A549 (cell line): Measurements from ENCODE around the gene GJB5. TPM values are rescaled to one million over a fixed set of nuclear protein-coding genes. Genes with fewer than 3 reads are reported as not detected.

Experiments
- ATAC-seq, 2 experiments: fragments of 200-7000 bp in 1 of 2; fragments of >200 bp in 1 of 2; cut with Nextera tagmentation in 1 of 2; cut with Tn5 transposase in 1 of 2; 3 replicates each; pipeline versions ENCODE4 v1.8.0 to v1.9.1; 2018 to 2020; ENCODE audit warnings: mild to moderate bottlenecking in 1 of 2, moderate library complexity in 1 of 2
- CTCF ChIA-PET: fragments of 300-600 bp; sonication (Branson Sonifier 250); formaldehyde crosslinking; extraction: SDS; loops from one replicate; lab custom pipeline; 2021; ENCODE audit warnings: antibody characterized with exemption, inconsistent platforms; lab: Yijun Ruan, JAX
- POLR2A ChIA-PET: fragments of 350-600 bp; formaldehyde crosslinking; extraction: SDS; loops from one replicate; lab custom pipeline; 2021; ENCODE audit warnings: antibody characterized with exemption, inconsistent platforms; lab: Yijun Ruan, JAX
- DNase-seq, 2 experiments: peaks; one replicate each; pipeline versions ENCODE4 v3.0.0 to v3.0.0-alpha.2; 2011 to 2016; ENCODE audit warnings: low read depth in 1 of 2, low spot score in 1 of 2
- FAIRE-seq: peaks from 2 replicates; lab custom pipeline; 2011; peaks lifted over from hg19 to GRCh38; lab: Jason Lieb, UNC
- H3K27ac ChIP-seq, 2 experiments: fragments of >200 bp; sonication (Bioruptor Twin); formaldehyde crosslinking; 3 replicates each; pipeline ENCODE4 v1.5.1; 2016 to 2017
- H3K4me1 ChIP-seq: fragments of >200 bp; sonication (Bioruptor Twin); formaldehyde crosslinking; 3 replicates; pipeline ENCODE4 v1.6.1; 2016
- H3K4me2 ChIP-seq: fragments of >200 bp; sonication (Bioruptor Twin); formaldehyde crosslinking; 3 replicates; pipeline ENCODE4 v1.6.1; 2016
- H3K4me3 ChIP-seq: fragments of >200 bp; sonication (Bioruptor Twin); formaldehyde crosslinking; 3 replicates; pipeline ENCODE4 v1.5.1; 2016
- H3K9me3 ChIP-seq: fragments of >200 bp; sonication (Bioruptor Twin); formaldehyde crosslinking; 3 replicates; pipeline ENCODE4 v1.6.1; 2016
- ATOH8 ChIP-seq: fragments of 250-450 bp; sonication (Bioruptor Pico); IDR thresholded peaks from 2 replicates; pipeline ENCODE4 v1.5.0; 2020; ENCODE audit warnings: low read depth, mild to moderate bottlenecking, moderate library complexity
- BHLHE40 ChIP-seq: IDR thresholded peaks from 2 replicates; pipeline ENCODE4 v1.6.1; 2012; ENCODE audit warnings: low read depth, low read length, inconsistent platforms
- CBX2 ChIP-seq: fragments of 200-600 bp; sonication (generic); IDR thresholded peaks from 2 replicates; pipeline ENCODE4 v1.6.1; 2016; ENCODE audit warnings: low read depth, mild to moderate bottlenecking, borderline replicate concordance
- CEBPB ChIP-seq, 2 experiments: fragments of >200 bp in 1 of 2; sonication (Bioruptor Twin) in 1 of 2; formaldehyde crosslinking in 1 of 2; IDR thresholded peaks; 2 replicates each; pipeline ENCODE4 v1.6.1; 2012 to 2016
- CHD2 ChIP-seq: fragments of 150-350 bp; IDR thresholded peaks from 2 replicates; pipeline ENCODE4 v1.6.1; 2014; ENCODE audit warnings: low read length; ENCODE audit not compliant: partially characterized antibody
- E2F6 ChIP-seq: IDR thresholded peaks from 2 replicates; pipeline ENCODE4 v1.6.1; 2012; ENCODE audit warnings: low read depth, borderline replicate concordance
- EHMT2 ChIP-seq: fragments of 200-600 bp; sonication (generic); IDR thresholded peaks from 2 replicates; pipeline ENCODE4 v1.6.1; 2016; ENCODE audit warnings: antibody characterized with exemption, low read depth, mild to moderate bottlenecking, moderate library complexity
- ELK1 ChIP-seq: fragments of 150-350 bp; IDR thresholded peaks from 2 replicates; pipeline ENCODE4 v1.6.1; 2014; ENCODE audit warnings: low read depth, mild to moderate bottlenecking, low read length
- ESRRA ChIP-seq: fragments of 150-350 bp; IDR thresholded peaks from 2 replicates; pipeline ENCODE4 v1.6.1; 2014; ENCODE audit warnings: mild to moderate bottlenecking, low read length, borderline replicate concordance
- FOSB ChIP-seq: fragments of 250-450 bp; sonication (Bioruptor Pico); IDR thresholded peaks from 2 replicates; pipeline ENCODE4 v1.5.0; 2020; ENCODE audit warnings: mild to moderate bottlenecking, moderate library complexity
- FOSL2 ChIP-seq, 2 experiments: fragments of 450-650 bp in 1 of 2; fragments of >200 bp in 1 of 2; sonication (Bioruptor Twin) in 1 of 2; formaldehyde crosslinking; IDR thresholded peaks; 2 replicates each; pipeline versions ENCODE4 v1.5.0 to v1.6.1; 2016 to 2020; ENCODE audit warnings: mild to moderate bottlenecking in 1 of 2, moderate library complexity in 1 of 2
- FOXS1 ChIP-seq: fragments of 250-450 bp; sonication (Bioruptor Pico); IDR thresholded peaks from 2 replicates; pipeline ENCODE4 v1.5.0; 2020; ENCODE audit warnings: mild to moderate bottlenecking, moderate library complexity
- GATA3 ChIP-seq: IDR thresholded peaks from 2 replicates; pipeline ENCODE4 v1.6.1; 2012; ENCODE audit warnings: borderline replicate concordance
- HDAC2 ChIP-seq: fragments of 200-600 bp; sonication (generic); IDR thresholded peaks from 2 replicates; pipeline ENCODE4 v1.6.1; 2016
- HES2 ChIP-seq: fragments of >200 bp; sonication (Bioruptor Twin); formaldehyde crosslinking; IDR thresholded peaks from 2 replicates; pipeline ENCODE4 v1.6.1; 2016
- HOXB13 ChIP-seq: fragments of 250-450 bp; sonication (Bioruptor Pico); IDR thresholded peaks from 2 replicates; pipeline ENCODE4 v1.5.0; 2020; ENCODE audit warnings: low read depth, mild to moderate bottlenecking, moderate library complexity
- JUN ChIP-seq, 2 experiments: fragments of >200 bp; sonication (Bioruptor Twin); formaldehyde crosslinking; IDR thresholded peaks; 2 replicates in 1 of 2; 3 replicates in 1 of 2; pipeline ENCODE4 v1.6.1; 2016 to 2017
- KDM5A ChIP-seq: fragments of 200-600 bp; sonication (generic); IDR thresholded peaks from 2 replicates; pipeline ENCODE4 v1.6.1; 2016; ENCODE audit warnings: antibody characterized with exemption, mild to moderate bottlenecking
- MAX ChIP-seq: IDR thresholded peaks from 2 replicates; pipeline ENCODE4 v1.6.1; 2012
- MYC ChIP-seq: IDR thresholded peaks from 2 replicates; pipeline ENCODE4 v1.6.1; 2012; ENCODE audit warnings: mild to moderate bottlenecking, inconsistent platforms, low read length, improper control_type of control experiment, borderline replicate concordance
- NPAS2 ChIP-seq: fragments of 250-450 bp; sonication (Bioruptor Pico); IDR thresholded peaks from 2 replicates; pipeline ENCODE4 v1.8.0; 2022; ENCODE audit warnings: mild to moderate bottlenecking, moderate library complexity, borderline replicate concordance
- RARB ChIP-seq: fragments of 250-450 bp; sonication (Bioruptor Pico); IDR thresholded peaks from 2 replicates; pipeline ENCODE4 v1.8.0; 2021; ENCODE audit warnings: mild to moderate bottlenecking, moderate library complexity
- RCOR1 ChIP-seq: fragments of 150-350 bp; IDR thresholded peaks from 2 replicates; pipeline ENCODE4 v1.6.1; 2014; ENCODE audit warnings: antibody characterized with exemption, low read length, low read depth
- RFX5 ChIP-seq: fragments of 450-650 bp; IDR thresholded peaks from 2 replicates; pipeline ENCODE4 v1.7.1; 2014; ENCODE audit warnings: antibody characterized with exemption, mild to moderate bottlenecking, moderate library complexity
- RNF2 ChIP-seq: fragments of 200-600 bp; sonication (generic); IDR thresholded peaks from 2 replicates; pipeline ENCODE4 v1.6.1; 2016; ENCODE audit warnings: low read depth, mild to moderate bottlenecking, antibody characterized with exemption, moderate library complexity, borderline replicate concordance
- SMC3 ChIP-seq: fragments of >200 bp; sonication (Bioruptor Twin); formaldehyde crosslinking; IDR thresholded peaks from 3 replicates; pipeline ENCODE4 v1.6.1; 2018; ENCODE audit warnings: inconsistent platforms
- SREBF2 ChIP-seq: fragments of 450-650 bp; IDR thresholded peaks from 2 replicates; pipeline ENCODE4 v1.6.1; 2014; ENCODE audit warnings: mild to moderate bottlenecking, moderate library complexity
- TFCP2L1 ChIP-seq: fragments of 250-450 bp; sonication (Bioruptor Pico); IDR thresholded peaks from 2 replicates; pipeline ENCODE4 v1.5.0; 2021; ENCODE audit warnings: mild to moderate bottlenecking
- ZNF302 ChIP-seq: fragments of 250-450 bp; sonication (Bioruptor Pico); IDR thresholded peaks from 2 replicates; pipeline ENCODE4 v1.9.0; 2021; ENCODE audit warnings: inconsistent platforms, mild to moderate bottlenecking, moderate library complexity
- WGBS: methylation state at CpG from one replicate; pipeline ENCODE4 v1.1.6; 2017; ENCODE audit errors: missing lambda C conversion rate; 5-methylcytosine and 5-hydroxymethylcytosine counted together
- polyA plus RNA-seq, 4 experiments: library from polyadenylated mRNA; depleted of rRNA in 3 of 4; stranded (reverse); fragments of >200 nt; fragmentation: RNase III in 1 of 4; extraction: RNeasy Plus Mini Kit Qiagen cat#74134 plus additional on column Dnase treatment in 1 of 4; gene quantifications; 2 replicates in 3 of 4; 3 replicates in 1 of 4; pipeline ENCODE4 v1.2.3, GENCODE V29; 2011 to 2017

The GJB5 gene
- polyA plus RNA-seq, 2 of the 4 experiments (the other 2 are of a cell fraction) = 0.15 to 0.16 TPM

GRCh38 chr1:34781071-34781843 is 26.4 kb downstream of the GJB5 start, which contains the start of gene GJB3:
Gene GJB3 (plus strand): TSS chr1:34781214. CDS start chr1:34784763, 3,549 bp downstream.
- TF ChIP-seq FOSL2 (IDR thresholded peaks at IDR 0.05) (no peak), FOSL2 (CRISPR knock-in tag; IDR thresholded peaks at IDR 0.05) (no peak), EHMT2 (no peak), FOSB (CRISPR knock-in tag) (no peak), TFCP2L1 (no peak), GATA3 (no peak), ATOH8 (CRISPR knock-in tag) (no peak), ESRRA (no peak), MYC (no peak), SMC3 (no peak), JUN (IDR thresholded peaks at IDR 0.05) (no peak), RCOR1 (no peak), MAX (no peak), FOXS1 (CRISPR knock-in tag) (no peak), CEBPB (IDR thresholded peaks at IDR 0.05) (no peak), CBX2 (no peak), RFX5 (no peak)

GRCh38 chr1:34781844-34782391 is 27.1 kb downstream of the GJB5 start:
- Histone ChIP-seq H3K4me3 (peak overlapping the region; percentile 54), H3K4me1 (peaks cover 9% of the 10 kb centered on the region; the same call in 1 of the 3 replicates), H3K9me3 (no peaks in the 10 kb centered on the region), H3K4me2 (peak overlapping the region; percentile 91), H3K27ac (peak overlapping the region; percentile 68 to 86; a peak in 5 of 6 replicates)
- DNase-seq = no peak
- CTCF ChIA-PET = interaction anchor here (0.6 to 1.4 kb wide), 2 partner anchors 14 to 71 kb away, joined by 4 to 6 read pairs; no protein-coding TSS in a partner anchor
- TF ChIP-seq CEBPB (IDR thresholded peaks at IDR 0.05) (no peak), CHD2 (no peak), NPAS2 (CRISPR knock-in tag) (no peak), FOXS1 (CRISPR knock-in tag) (no peak), ZNF302 (no peak), RARB (CRISPR knock-in tag) (no peak), BHLHE40 (no peak), HES2 (no peak), ELK1 (no peak), SREBF2 (no peak), RNF2 (no peak), RFX5 (no peak), HOXB13 (CRISPR knock-in tag) (no peak), HDAC2 (no peak), KDM5A (no peak), E2F6 (no peak), TFCP2L1 (no peak)
- peak in 1 of 2 experiments; percentile 8; a peak in 1 of 6 replicates for ATAC-seq
- POLR2A ChIA-PET = no interaction called here
- no peak for FAIRE-seq
- WGBS = 81% methylated on average over 7 of the region's 18 CpGs

More at GRCh38 chr1:34781071-34781843, 26.4 kb downstream of the GJB5 start, which contains the start of gene GJB3:
- H3K4me3 ChIP-seq = peak within 1 kb of the TSS; percentile 54
- DNase-seq = peak in 1 of 2 experiments; percentile 35
- POLR2A ChIA-PET = interaction anchor here (0.7 kb wide), 1 partner anchor 78 kb away, joined by 3 read pairs; the partner anchor contains the start of gene SMIM12
- ATAC-seq = peak; percentile 56 to 77; a peak in 5 of 6 replicates
- peak within 1 kb of the TSS; percentile 68 to 86; a peak in 5 of 6 replicates for H3K27ac ChIP-seq
- CTCF ChIA-PET = interaction anchor here (0.7 to 1.4 kb wide), 2 partner anchors 71 to 79 kb away, joined by 4 to 6 read pairs; no protein-coding TSS in a partner anchor
- no peaks in the 10 kb centered on the region for H3K9me3 ChIP-seq
- peak within 1 kb of the TSS; percentile 91 for H3K4me2 ChIP-seq
- FAIRE-seq = no peak
- H3K4me1 ChIP-seq = peaks cover 9% of the 10 kb centered on the region; the same call in 1 of the 3 replicates
- WGBS = 21% methylated on average over 2 of the region's 62 CpGs
